GM12892 (cell line): Measurements from ENCODE around the gene PRKAG2.

Source experiments
- POLR2A ChIP-seq: IDR thresholded peaks from 2 replicates; pipeline ENCODE4 v1.6.1; 2011; ENCODE audit warnings: low read depth, low read length, control low read depth
- TAF1 ChIP-seq: IDR thresholded peaks from 2 replicates; pipeline ENCODE4 v1.6.1; 2011; ENCODE audit warnings: low read depth, mild to moderate bottlenecking, control low read depth, low read length, borderline replicate concordance

DNA sequence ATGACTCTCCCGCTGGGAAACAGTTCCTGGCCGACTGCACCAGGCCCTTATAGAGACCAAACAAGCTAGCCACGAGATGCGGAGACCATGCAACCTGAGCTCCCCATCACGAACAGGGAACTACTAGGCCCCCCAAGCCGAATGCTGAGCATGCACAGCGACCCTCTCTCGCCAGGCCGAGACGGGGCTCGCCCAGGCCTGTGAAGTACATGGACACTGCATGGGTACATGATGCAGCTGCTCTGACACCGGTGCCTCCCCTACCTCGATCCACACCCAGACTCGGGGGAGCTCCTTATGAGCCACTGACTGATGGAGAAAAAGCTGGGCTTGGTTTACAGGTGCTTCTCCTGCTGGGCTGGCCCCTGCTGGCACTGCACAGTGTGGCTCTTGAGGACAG lies 285.0 kb downstream of the PRKAG2 start:
- TF ChIP-seq POLR2A (no peak), TAF1 (no peak)
